Measurements from ENCODE around the gene UPK3BL2. TPM values are rescaled to one million over a fixed set of nuclear protein-coding genes. Genes with fewer than 3 reads are reported as not detected.

The UPK3BL2 gene, protein sequence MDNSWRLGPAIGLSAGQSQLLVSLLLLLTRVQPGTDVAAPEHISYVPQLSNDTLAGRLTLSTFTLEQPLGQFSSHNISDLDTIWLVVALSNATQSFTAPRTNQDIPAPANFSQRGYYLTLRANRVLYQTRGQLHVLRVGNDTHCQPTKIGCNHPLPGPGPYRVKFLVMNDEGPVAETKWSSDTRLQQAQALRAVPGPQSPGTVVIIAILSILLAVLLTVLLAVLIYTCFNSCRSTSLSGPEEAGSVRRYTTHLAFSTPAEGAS
- 17.8 TPM for total RNA-seq

GRCh38 chr7:102543596-102543995 is at the start of gene UPK3BL2:
Gene UPK3BL2 (minus strand): TSS chr7:102543696. CDS start chr7:102543636, 60 bp downstream.

DNA sequence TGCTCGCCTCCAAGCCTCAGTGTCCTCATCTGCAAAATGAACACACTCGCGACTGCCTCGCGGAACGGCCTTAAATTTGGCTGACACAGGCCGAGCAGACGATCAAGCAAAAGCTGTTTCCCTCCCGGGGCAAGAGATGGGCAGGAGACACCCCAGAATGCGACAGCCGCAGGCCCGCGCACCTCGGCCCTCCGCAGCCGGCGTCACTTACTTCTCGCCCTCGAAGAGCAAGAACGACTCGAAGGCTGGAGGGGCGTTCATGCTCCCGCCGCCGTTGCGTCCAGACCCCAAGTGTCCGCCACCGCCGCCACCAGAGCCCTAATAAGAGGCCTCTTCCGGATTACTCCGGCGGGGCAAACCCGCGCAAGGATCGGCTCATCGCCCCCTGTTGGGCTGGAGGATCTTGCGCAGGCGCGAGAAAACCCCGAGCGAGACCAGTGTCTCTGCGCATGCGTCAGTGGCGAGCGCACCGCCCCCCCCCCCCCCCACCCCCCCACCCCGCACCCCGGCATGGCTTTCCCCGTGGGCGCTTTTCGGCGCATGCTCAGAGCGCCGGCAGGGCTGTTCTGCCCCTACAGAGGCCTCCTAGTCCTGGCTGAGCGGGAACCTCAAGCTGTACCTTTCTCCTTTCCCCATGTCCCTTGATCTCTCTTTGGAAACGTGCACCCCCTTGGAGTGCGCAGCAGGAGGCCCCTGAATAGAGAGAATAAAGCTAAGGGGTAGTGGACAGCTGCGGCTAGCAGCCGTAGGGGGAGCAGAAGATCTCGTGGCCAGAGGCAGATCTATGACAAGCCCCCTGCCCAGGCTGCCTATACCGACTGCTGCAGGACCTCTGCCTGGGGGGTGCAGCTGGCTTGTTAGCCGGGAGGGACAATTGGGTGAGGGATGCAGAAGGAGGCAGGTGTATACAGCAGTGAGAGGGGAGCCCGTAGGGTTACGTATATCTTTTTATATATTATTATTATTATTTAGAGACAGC is 29.1 kb upstream of the UPK3BL2 start, which contains the start of gene POLR2J3:
POLR2J3 (minus strand) TSS at position 323 of the 979 bp plus-strand sequence; CDS start at position 261, 62 bp downstream.

DNA sequence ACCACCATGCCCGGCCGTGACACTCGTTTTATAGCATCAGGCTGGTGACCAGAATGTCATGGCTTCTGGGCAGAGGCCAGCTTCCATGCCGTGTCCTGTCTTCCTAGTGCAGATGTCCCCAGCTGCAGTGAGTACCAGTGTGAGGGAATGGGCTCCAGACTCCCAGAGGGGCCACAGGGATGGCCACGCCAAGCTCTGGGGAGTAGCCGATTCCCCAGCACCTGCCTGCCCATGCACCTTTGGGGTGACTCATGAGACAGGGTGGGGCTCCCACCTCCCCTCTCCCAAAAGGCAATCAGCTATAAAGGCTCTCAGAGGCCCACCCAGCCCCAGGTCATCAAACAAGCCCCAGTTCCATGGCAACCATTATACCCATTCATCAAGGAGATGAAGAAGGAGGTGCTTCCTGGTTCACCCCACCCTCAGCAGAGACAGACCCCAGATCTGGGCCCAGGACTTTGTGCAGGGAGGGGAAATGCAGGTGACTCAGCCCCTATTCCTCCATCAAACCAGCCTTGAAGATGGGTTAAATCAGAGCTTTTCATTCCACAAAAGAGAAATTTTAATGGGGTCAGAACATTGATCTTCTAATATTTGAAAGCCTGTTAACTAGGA is 7.4 kb upstream of the UPK3BL2 start, which contains the start of gene SPDYE2:
SPDYE2 (plus strand) TSS at position 419 of the 615 bp plus-strand sequence. CDS start 2,030 bp downstream, outside the sequence.

DNA sequence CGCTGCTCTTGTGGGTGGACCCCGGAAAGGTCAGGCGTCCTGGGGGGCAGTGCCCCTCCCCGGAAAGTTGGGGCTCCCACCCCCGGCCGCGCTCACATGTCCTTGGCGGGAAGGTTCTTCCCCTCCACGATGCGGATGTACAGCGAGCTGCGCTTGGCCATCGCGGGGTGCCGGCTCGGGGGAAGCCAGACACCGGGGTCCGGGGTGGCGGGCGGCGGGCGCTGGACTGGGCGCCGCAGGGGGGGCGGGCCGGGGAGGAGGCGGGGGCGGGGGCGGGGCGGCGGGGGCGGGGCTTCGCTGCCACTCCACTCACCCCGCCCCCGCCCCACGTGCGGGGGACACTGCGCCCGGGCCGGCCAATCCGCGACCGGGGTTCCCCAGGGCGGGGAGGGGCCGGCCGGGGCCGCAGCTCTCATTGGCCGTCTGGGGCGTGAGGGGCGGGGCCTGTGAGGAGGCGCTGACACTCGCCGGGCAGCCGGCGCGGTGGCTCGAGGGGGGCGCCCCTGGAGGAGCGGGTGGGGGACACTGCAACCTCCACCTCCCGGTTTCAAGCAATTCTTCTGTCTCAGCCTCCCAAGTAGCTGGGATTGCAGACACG is 25.8 kb downstream of the UPK3BL2 start, which contains the start of gene RASA4B:
RASA4B (minus strand) TSS at position 228 of the 598 bp plus-strand sequence; CDS start at position 161, 67 bp downstream.

Other genes with a start within 250 kb of the UPK3BL2 start
- gene SPDYE6, start 187.3 kb downstream of the UPK3BL2 start, total RNA-seq, result not detected
- 41.7 TPM for gene PRKRIP1, start 147.3 kb downstream of the UPK3BL2 start, total RNA-seq
- 29.8 TPM for gene ORAI2, start 110.1 kb downstream of the UPK3BL2 start, total RNA-seq
- gene ALKBH4, start 78.8 kb downstream of the UPK3BL2 start, total RNA-seq, result 19.9 TPM
- gene LRWD1, start 78.7 kb downstream of the UPK3BL2 start, total RNA-seq, result 21.9 TPM
- gene POLR2J, start 64.8 kb downstream of the UPK3BL2 start, total RNA-seq, result 22.0 TPM
- 18.7 TPM for gene RASA4B, start 25.9 kb downstream of the UPK3BL2 start, total RNA-seq
- gene SPDYE2, start 7.5 kb upstream of the UPK3BL2 start, total RNA-seq, result not detected
- gene POLR2J3, start 28.9 kb upstream of the UPK3BL2 start, total RNA-seq, result 48.5 TPM
- gene RASA4, start 73.1 kb upstream of the UPK3BL2 start, total RNA-seq, result 55.5 TPM
- 41.7 TPM for gene UPK3BL1, start 99.1 kb upstream of the UPK3BL2 start, total RNA-seq
- gene SPDYE2B, start 106.6 kb upstream of the UPK3BL2 start, total RNA-seq, result not detected
- gene POLR2J2, start 128.0 kb upstream of the UPK3BL2 start, total RNA-seq, result 4.4 TPM
- gene FAM185A, start 205.3 kb upstream of the UPK3BL2 start, total RNA-seq, result 19.5 TPM

All from metanephros (tissue), 1 donor.